Left renal cortex interstitium (tissue), 4 donors: ENCODE results near the gene MAST4. TPM values are rescaled to one million over a fixed set of nuclear protein-coding genes. Genes with fewer than 3 reads are reported as not detected.
A peak's percentile ranks its signal among the peaks of the same experiment; 100 is the strongest.

Source experiments
- DNase-seq, 4 donors: peaks; one replicate each; pipeline ENCODE4 v3.0.0-alpha.2; 2013; ENCODE audit warnings: low read depth in 4 of 4, low spot score in 2 of 4, missing footprints in 1 of 4
- polyA plus RNA-seq, 4 donors: library from polyadenylated mRNA; unstranded; fragments of 120-200 nt; gene quantifications; one replicate each; pipeline ENCODE4 v1.2.1, GENCODE V29; 2013; ENCODE audit not compliant: insufficient read length in 4 of 4

The MAST4 gene
- polyA plus RNA-seq, 4 donors = 13.5 to 18.7 (median 16.1) TPM

DNA sequence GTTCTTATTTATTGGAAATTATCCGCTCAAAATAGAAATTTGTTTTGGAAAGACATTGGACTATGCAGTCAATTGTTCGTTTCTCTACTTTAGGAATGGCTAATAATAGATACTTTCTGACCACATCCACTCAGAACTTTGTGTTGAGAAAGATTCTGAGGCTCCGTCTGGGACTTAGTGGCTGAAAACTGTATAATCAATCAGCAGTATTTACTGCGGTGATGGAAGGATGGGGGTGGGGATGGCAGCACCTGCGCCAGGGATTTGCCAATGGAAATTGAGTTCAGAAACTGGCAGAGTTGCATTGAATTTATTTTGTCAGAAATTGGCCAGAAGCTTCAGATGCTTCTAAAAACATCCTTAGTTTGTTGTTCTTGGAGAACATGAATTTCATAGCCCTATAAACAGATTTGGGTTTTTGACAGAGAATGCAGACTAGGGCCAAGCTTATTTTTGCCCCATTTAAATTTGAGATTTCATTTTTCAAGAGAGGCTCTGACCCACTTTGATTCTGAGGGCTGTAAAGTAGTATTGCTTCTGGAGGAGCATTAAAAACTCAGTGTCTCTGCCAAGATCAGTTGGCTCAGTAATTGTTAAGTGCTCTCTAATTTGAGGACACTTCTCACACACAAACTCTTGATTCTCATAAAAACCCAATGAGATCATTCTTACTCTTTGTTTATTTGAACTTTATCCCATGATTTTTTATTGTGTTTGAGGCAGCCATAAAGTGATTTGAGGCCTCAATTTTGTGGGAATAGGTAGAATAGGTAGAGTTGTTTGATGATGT, 385.3 kb downstream of the MAST4 start:
- DNase-seq = no peak

DNA sequence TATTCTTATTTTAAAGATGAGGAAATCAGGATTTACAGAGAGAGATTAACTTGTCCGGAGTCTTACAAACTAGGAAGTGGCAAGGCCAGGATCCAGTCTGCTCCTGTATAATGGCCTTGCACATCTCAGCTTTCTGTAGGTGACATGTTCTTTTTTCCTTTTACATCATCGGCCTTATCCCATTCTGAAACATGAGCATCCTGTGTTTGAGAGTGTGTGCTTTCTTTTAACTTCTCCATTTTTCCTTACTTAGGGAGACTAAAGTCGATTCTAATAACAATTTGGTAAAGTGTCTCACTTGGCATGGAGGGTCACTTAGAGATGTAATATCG, 385.8 kb downstream of the MAST4 start:
- DNase-seq = no peak

DNA sequence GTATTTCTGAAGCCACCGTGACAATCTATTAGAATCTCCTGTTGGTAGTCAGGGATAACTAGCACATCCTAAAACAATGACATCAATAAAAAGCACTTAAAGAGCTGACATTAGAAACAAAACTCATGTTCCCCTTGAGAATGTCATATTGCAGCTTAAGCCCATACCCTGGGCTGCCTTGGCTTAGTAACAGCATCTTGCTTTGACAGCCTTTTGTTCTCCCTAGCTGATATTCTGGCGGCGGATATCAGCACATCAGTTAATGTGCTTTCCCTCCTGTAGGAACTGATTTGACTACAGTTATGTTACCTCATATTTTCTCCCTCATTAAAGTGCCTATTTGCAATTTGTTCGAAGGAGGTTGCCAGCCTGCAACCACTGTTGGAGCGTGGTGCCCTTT, 386.3 kb downstream of the MAST4 start:
- DNase-seq = no peak

DNA sequence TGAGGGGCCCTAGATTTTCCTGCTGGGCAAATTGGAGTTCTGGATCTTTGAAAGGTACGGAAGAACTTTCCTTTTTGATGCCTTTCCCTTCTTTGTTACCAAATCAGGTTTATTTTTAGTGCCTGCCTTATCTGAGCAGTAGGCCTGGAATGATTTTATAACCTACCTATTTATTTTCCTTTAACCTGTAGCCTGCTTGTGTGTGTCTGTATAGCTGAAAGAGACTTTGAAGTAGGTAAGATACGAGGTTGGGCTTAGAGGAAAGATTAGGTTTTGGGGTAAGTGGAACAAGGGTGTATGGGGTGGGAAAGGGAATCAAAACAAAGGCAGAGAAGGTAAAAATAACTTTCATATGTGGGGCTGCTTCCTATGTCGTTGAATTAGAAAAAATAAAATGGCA, 389.2 kb downstream of the MAST4 start:
- no peak for DNase-seq

DNA sequence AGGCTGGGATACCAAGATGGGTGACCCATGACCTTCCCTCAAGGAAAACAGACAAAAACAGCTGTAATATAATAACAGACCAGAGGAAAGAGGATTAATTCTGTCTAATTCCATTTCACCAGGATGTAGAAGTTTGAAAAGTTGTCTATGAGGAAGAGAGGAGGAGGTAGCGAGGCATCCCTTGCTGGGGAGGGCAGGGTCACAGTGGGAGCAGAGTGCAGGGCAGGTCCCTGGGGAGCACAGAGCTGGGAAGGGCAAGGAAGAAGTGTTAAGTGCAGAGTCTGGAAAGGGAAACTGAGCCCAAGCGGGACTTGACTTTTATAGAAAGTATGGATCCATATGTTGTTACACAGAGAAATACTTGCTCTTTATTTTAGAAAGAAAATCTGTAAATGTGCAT, 389.8 kb downstream of the MAST4 start:
- DNase-seq = no peak

DNA sequence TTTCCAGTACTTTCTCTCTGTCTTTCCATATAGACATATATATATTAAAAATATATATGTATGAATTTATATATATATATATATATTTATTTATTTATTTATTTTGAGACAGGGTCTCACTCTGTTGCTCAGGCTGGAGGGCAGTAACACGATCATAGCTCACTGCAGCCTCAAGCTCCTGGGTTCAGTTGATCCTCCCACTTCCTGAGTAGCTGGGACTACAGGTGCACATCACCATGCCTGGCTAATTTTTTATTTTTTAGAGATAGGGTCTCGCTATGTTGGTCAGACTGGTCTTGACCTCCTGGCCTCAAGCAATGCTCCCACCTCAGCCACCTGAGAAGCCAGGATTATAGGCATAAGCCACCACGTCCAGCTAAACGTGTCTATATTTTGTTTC, 390.3 kb downstream of the MAST4 start:
- DNase-seq = no peak

DNA sequence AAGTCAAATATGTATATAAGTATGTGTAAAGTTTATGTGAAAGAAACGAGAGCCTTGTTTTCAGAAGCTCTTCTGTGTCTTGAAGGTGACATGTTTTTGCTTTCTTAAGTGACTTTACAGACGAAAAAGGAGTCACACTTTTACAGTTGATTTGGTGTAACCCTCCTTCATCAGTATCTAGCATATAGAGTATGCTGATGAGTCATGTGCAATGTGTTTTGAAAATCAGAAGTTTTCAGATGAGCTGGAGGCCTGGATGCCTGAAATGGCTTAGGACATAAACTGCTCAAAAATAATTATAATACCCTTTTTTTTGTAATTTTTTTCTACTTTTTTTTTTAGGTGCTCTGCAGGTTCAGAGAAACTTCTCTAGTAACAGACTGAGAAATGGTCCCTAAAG, 390.9 kb downstream of the MAST4 start:
- DNase-seq = no peak

DNA sequence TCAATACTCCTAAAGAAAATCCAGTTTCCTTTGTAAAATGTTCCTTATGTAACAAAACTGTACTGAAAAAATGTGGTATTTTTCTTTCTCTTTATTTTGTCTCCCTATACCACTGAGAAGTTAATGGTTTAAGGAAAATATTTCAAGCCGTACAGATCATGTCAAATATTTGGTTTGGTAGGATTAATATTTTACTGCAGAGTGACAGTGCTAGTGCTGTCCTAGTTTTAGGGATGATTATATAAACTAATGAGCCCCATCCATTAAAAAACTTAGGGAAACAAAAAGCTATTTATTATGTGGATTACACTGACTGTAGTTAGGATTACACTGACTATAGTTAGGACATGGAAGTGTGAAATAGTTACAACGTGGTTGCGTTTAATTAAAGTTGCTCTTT, 391.3 kb downstream of the MAST4 start:
- DNase-seq = no peak

DNA sequence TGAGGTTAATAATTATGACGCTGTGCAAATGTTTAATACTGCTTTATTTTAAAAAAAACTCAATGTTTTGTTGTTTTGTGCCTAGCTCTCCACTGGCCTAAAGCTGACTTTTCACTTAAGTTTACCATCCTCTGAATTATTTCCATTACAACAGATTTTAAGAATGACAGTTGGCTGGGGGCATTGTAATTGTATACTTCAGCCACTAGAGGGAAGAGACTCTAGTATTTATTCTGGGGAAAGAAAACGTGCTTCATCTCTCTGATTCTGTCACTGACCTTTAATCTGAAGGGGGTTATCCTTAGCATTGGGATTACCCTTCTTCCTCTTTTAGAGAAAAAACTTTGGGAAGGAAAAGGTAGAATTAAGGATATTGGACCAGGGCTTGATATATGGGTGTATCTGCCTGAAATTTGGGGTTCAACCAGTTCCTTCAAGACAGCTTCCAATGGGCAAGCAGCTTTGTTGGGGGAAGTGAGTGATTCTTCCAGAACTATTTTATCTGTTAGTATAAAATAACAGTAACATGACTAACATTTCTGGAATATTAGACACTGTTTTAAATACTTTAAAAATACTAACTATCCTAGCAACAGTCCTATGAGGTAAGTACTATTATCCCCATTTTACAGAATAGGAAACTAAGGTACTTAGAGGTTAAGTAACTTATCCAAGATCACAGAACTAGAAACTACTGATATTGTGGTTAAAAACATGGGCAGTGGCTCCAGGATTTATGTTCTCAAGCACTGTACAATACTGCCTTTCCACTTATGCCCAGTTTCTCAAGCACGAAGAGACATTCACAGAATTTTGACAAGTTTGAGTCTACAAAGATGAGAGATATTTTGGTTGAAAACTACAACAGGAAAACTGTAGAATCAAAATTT, 392.0 kb downstream of the MAST4 start:
- no peak for DNase-seq

DNA sequence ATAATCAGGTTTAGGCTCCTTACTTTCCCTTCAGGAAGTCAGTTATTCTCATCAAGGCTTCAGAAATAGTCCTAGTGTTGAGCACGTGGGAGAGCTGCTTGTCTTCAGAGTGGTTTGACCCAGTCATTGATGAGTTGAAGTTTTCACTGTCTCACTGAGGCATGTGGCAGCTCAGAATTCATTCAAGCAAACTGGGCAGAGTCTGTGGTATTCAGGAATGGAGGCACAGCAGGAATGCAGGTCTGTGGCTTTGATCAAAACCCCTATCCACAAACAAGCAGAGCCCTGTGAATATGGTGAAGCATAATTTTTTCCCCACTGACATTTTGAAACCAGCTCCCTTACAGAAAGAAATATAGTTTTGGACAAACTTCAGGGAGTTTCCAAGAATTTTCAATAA, 393.1 kb downstream of the MAST4 start:
- DNase-seq = peak in 1 of 4 donors; percentile 33

DNA sequence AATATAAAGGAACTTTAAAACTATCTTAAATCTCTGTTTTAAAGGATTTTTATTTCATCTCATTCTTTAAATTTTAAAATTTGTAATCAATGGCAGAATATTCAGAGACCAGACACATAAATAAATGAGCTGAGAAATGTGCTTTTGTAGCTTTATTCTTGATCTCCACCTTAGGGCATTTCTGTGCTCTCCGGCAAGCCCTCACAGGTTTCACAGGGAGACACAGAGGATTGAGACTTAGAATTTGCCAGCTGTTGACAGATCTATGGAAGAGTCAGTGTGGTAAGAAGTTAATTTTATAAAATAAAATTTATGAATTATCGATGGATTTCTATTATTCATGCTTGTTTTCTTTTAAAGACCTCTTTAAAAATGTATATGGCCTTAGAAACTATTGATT, 393.6 kb downstream of the MAST4 start:
- no peak for DNase-seq

DNA sequence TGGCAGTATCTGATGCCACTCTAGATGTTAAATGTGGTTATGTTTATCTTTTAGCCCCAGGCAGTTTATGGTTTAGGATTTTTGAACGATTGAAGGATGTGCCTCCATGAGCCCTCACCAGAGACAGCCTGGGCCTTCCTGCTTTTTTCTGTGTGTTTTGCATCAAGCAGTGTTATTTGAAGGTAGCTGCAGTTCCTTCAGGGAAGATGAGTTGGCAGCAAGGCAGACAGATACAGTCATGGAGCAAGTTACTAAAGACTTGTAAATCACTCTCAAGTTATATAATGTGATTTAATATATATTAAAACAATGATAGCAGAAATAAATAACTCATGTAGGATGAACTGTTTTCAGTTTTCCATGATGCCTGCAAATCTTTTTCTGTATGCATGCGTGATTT, 395.6 kb downstream of the MAST4 start:
- DNase-seq = no peak

DNA sequence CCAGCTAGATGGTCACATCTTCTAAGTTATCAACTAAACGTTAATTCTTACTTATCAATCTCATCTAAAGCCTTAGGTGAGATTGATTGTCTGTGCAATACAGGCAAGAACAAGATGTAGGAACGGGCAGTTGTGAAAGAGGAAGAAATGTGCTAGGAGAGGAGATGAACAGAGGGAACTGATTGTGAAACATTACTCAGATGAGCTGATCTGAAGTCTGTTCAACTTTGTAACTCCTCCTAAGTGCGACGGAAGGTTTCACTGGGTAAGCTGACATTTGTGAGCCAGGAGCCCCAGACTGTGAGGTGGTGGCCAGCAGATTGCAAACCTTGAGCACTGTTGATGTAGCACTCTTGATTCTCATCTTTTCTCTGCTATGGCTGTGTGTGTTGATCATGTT, 396.4 kb downstream of the MAST4 start:
- no peak for DNase-seq

DNA sequence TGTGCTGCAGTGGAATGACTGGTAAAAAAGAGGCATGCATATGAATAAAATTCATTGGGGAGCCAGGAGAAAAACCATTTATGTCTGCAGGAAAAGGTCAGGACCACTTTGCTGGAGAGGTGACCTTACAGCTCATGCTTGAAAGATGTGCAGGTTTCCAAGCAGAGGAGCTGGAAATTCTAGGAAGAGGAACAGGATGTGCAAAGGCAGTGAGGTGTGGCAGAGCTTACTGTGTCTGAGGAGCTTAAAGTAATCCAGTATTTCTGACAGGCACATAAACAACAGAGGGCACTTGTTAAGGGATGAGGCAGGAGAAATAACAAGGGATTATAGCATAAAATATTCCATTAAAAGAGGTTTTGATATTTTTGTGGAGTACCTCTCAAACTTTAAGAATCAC, 397.3 kb downstream of the MAST4 start:
- DNase-seq = no peak

DNA sequence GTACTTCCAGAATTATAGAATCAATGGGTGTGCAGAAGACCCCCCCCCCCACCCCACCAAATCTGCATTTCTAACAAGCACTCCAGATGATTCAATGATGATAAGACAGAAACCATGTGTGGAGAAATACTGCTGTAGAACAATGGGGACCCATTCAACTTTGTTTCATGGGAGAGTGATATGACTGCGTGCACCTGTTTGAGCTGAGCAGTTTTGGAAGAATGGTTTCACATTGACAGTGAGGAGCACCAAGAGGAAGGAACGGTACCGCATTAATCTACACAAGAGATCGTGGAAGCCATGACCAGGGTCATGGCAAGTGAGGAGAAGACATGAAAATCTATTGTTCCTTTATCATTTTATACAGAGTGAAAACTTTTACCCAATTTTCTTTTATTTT, 397.7 kb downstream of the MAST4 start:
- no peak for DNase-seq

DNA sequence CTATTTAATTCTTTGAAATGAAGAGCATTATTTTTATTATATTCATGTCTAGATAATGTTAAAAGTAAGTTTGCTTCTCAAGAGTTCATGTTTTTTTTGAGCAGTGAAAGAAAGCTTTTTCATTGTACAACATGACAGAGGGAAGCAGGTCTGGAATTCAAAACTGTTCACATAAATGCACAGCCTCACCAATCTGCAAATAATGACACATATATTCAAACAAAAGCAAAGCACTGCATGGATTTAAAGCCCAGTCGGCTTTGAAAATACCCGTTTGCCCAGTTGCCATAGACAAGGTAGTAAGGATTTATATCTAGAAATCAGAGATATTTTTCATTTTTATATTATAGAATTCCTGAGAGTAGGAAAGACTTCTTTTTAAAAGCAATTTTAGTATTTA, 398.6 kb downstream of the MAST4 start:
- no peak for DNase-seq

DNA sequence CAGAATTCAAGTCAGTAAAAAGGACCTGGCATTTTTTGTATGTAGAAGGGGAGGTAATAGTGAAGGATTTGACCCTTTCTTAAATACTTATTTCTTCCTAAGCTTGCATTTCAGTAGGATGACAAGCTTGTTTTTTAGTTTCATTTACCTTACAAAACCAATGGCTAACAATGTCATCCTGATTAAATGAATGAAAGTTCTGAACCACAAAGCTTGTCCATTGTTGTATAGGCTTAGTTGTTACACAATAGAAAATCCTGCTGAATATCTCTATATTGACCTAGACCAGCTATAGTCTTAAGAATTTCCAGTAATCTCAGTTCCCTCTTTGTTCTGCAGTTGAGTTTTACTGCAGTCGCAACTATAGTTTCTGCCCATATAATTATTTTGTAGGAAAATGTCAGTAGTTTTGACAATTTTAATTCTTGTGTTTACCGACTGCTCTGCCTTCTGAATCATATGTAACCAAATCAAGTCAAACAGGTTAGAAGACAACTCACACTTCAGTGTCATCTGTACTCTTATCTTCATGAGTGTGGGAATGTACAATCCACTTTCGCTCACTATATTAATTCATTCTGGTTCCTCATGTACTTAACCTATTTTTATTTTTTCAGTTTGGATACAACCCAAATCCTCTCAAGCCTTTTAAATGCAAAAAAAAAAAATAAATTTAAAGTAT, 404.7 kb downstream of the MAST4 start:
- DNase-seq = no peak

DNA sequence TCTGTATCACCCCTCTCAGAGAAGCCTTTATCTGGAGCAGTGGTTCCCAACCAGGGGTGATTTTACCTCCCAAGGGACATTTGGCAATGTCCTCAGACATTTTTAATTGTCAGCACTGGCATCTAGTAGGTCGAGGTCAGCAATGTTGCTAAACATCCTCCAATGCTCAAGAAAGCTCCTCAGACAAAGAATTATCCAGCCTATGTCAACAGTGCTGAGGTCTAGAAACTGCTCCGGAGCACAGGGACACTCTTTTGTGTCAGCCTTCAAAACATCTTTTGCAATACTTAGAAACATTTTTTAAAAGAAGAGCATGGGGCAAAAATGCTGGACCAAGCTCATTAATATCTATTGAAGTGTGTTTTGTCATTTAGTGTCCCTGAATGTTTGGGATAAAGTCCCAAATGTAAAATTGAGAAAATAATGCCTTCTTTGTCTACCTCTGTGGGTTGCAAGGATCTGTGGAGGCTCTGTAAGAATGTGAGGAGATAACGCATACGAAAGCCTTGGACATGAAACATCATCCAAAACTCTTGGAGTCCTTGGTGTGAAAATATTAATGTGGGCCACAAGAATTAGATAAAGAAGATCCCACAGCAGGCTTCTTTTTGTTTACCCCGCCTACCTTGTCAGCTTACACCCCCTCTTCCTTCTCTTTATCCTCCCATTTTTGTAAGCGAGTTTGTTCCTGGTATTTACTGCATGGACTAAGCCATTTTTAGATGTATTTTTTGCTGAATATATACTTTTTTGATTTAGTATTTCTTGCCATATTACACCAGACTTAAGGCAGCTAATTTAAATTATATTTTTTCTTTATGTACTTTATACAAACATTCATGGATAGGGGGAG, 406.9 kb downstream of the MAST4 start:
- DNase-seq = no peak

DNA sequence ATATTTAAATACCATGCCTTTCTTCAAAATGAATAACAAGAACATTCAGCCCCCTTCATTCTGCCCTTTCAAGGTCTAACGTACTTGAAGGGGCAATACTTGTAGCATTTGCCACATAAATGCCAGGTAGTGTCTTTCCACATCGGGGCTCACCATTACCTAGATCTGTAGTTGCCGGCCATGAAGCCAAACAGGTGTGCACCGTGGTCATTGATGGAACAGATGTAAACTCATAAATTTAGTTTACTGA, 407.4 kb downstream of the MAST4 start:
- no peak for DNase-seq

DNA sequence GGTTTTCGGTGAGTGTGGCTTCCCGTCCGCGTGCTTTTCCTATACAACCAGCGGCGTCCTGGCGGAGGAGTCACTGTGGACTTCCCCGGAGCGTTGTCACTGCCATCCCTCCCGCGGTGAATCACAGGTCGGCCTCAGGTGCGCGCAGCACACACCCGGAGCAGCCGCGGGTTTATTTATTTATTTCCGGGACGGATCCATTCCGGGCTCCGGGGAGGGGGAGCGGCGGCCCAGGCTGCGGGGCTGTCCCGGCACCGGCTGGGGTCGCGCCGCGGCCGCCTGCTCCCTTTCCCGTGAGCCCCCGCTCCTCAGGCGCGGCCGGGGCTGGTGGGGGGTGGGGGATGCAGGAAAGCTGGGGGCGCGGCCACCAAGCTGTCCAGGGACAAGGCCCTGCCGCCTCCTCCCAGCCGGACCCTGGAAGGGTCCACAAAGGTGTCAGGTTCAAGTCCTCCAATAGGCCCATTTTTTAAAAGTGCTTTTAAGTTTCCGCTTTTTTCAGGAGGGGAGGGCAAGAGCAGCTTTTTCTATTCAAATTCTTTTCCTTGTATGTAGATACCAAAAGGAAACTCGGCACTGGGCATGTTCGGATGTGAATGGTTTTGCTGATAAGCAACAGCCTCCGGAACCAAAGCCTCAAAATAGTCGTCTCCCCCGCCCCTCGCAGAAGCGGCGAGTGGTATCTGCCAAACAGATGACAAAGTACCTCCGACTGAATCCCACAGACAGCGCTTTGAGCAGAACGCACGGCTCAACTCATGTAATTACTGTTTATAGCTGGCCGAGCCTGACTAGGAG, 407.9 kb downstream of the MAST4 start:
- peak; percentile 68 to 85 (median 81) for DNase-seq
